ENCODE results near the gene ENTPD7.

ENTPD7 gene

GRCh38 chr10:99648717-99649116 is 10.6 kb upstream of the ENTPD7 start:
- no peak for DNase-seq

GRCh38 chr10:99652800-99653390 is 6.4 kb upstream of the ENTPD7 start:
- DNase-seq: no peak

GRCh38 chr10:99654390-99655175 is 4.7 kb upstream of the ENTPD7 start:
- DNase-seq: no peak

GRCh38 chr10:99656199-99657064 is 2.9 kb upstream of the ENTPD7 start:
- DNase-seq: no peak

GRCh38 chr10:99658622-99659030 is 683 bp upstream of the ENTPD7 start:
- no peak for DNase-seq

- no peak for DNase-seq
Observed at GRCh38 chr10:99659868-99660366, 608 bp downstream of the ENTPD7 start.

- no peak for DNase-seq
Observed at GRCh38 chr10:99660662-99661376, 1.5 kb downstream of the ENTPD7 start.

- DNase-seq: peak; percentile 97
Observed at GRCh38 chr10:99661377-99661763, 2.1 kb downstream of the ENTPD7 start.

- DNase-seq: no peak
Observed at GRCh38 chr10:99665304-99665703, 6.0 kb downstream of the ENTPD7 start.

GRCh38 chr10:99667108-99667751 is 7.9 kb downstream of the ENTPD7 start:
- peak; percentile 92 for DNase-seq

GRCh38 chr10:99671386-99671785 is 12.1 kb downstream of the ENTPD7 start:
- DNase-seq: no peak

GRCh38 chr10:99672884-99673283 is 13.6 kb downstream of the ENTPD7 start:
- DNase-seq: peak; percentile 58

- DNase-seq: no peak
Observed at GRCh38 chr10:99673492-99673891, 14.2 kb downstream of the ENTPD7 start.

- no peak for DNase-seq
Observed at GRCh38 chr10:99674762-99675161, 15.5 kb downstream of the ENTPD7 start.

- peak; percentile 91 for DNase-seq
Observed at GRCh38 chr10:99676426-99676825, 17.1 kb downstream of the ENTPD7 start.

GRCh38 chr10:99676895-99677294 is 17.6 kb downstream of the ENTPD7 start:
- DNase-seq: peak; percentile 36

GRCh38 chr10:99678921-99679320 is 19.6 kb downstream of the ENTPD7 start:
- DNase-seq: no peak

GRCh38 chr10:99681553-99681952 is 22.2 kb downstream of the ENTPD7 start:
- peak; percentile 76 for DNase-seq

- DNase-seq: no peak
Observed at GRCh38 chr10:99682032-99682431, 22.7 kb downstream of the ENTPD7 start.

GRCh38 chr10:99682752-99683151 is 23.4 kb downstream of the ENTPD7 start:
- no peak for DNase-seq

- no peak for DNase-seq
Observed at GRCh38 chr10:99685597-99685967, 26.3 kb downstream of the ENTPD7 start.

GRCh38 chr10:99689461-99689860 is 30.2 kb downstream of the ENTPD7 start:
- peak; percentile 17 for DNase-seq

Measured in HCEC 1CT (cell line).